RWPE1 (cell line): Measurements from ENCODE around the gene RTN4RL1.

ENCODE experiments used
- CTCF ChIA-PET: fragments of 350-600 bp; sonication (Branson Sonifier 250); formaldehyde crosslinking; extraction: SDS; loops from one replicate; lab custom pipeline; 2021; lab: Yijun Ruan, JAX
- POLR2A ChIA-PET: fragments of 400-600 bp; formaldehyde crosslinking; extraction: SDS; loops from one replicate; lab custom pipeline; 2020; ENCODE audit warnings: antibody characterized with exemption; ENCODE audit not compliant: low non-redundant PET; lab: Yijun Ruan, JAX
- DNase-seq: peaks from one replicate; pipeline ENCODE4 v3.0.0; 2012; ENCODE audit warnings: low spot score
- H3K27ac ChIP-seq: fragments of 450-650 bp; 2 replicates; pipeline ENCODE4 v1.5.1; 2017
- CTCF ChIP-seq: fragments of 450-650 bp; conservative IDR thresholded peaks from 2 replicates; pipeline ENCODE4 v1.5.1; 2017; ENCODE audit warnings: low read depth, mild to moderate bottlenecking

RTN4RL1 gene

GRCh38 chr17:1965556-1966273, 59.4 kb downstream of the RTN4RL1 start:
- peak overlapping the region; percentile 27; the same call in 1 of the 2 replicates for H3K27ac ChIP-seq
- ChIA-PET CTCF (interaction anchor here (0.6 kb wide), 1 partner anchor 292 kb away, joined by 5 read pairs; no protein-coding TSS in a partner anchor), POLR2A (no interaction called here)
- no peak for DNase-seq
- TF ChIP-seq CTCF, result no peak

GRCh38 chr17:1963250-1963649, 61.9 kb downstream of the RTN4RL1 start:
- DNase-seq, result no peak
- TF ChIP-seq CTCF, result no peak
- H3K27ac ChIP-seq, result no peak overlapping the region
- CTCF ChIA-PET, result no interaction called here
- POLR2A ChIA-PET, result no interaction called here

- POLR2A ChIA-PET, result no interaction called here
- no peak for DNase-seq
- no peak overlapping the region for H3K27ac ChIP-seq
- CTCF ChIA-PET, result no interaction called here
- TF ChIP-seq CTCF, result no peak
Observed at GRCh38 chr17:1961189-1961588, 63.9 kb downstream of the RTN4RL1 start.

- TF ChIP-seq CTCF, result no peak
Observed at GRCh38 chr17:1960545-1960912, 64.6 kb downstream of the RTN4RL1 start.

GRCh38 chr17:1959871-1960544, 65.1 kb downstream of the RTN4RL1 start:
- H3K27ac ChIP-seq, result no peak overlapping the region
- no peak for TF ChIP-seq CTCF
- ChIA-PET POLR2A (no interaction called here), CTCF (no interaction called here)
- no peak for DNase-seq

More at GRCh38 chr17:1960545-1960912, 64.6 kb downstream of the RTN4RL1 start:
- DNase-seq, result no peak
- ChIA-PET POLR2A (no interaction called here), CTCF (no interaction called here)
- H3K27ac ChIP-seq, result no peak overlapping the region

- ChIA-PET CTCF (interaction anchor here (0.7 kb wide), 1 partner anchor 100 kb away, joined by 3 read pairs; no protein-coding TSS in a partner anchor), POLR2A (no interaction called here)
- TF ChIP-seq CTCF, result no peak
- DNase-seq, result no peak
- H3K27ac ChIP-seq, result no peak overlapping the region
Observed at GRCh38 chr17:1958134-1958881, 66.8 kb downstream of the RTN4RL1 start.
